A549 (cell line): ENCODE measurements around the gene HCN4. TPM values are rescaled to one million over a fixed set of nuclear protein-coding genes. Genes with fewer than 3 reads are reported as not detected.

Source experiments
- ATAC-seq, 2 experiments: fragments of 200-7000 bp in 1 of 2; fragments of >200 bp in 1 of 2; cut with Nextera tagmentation in 1 of 2; cut with Tn5 transposase in 1 of 2; 3 replicates each; pipeline versions ENCODE4 v1.8.0 to v1.9.1; 2018 to 2020; ENCODE audit warnings: mild to moderate bottlenecking in 1 of 2, moderate library complexity in 1 of 2
- CTCF ChIA-PET: fragments of 300-600 bp; sonication (Branson Sonifier 250); formaldehyde crosslinking; extraction: SDS; loops from one replicate; lab custom pipeline; 2021; ENCODE audit warnings: antibody characterized with exemption, inconsistent platforms; lab: Yijun Ruan, JAX
- POLR2A ChIA-PET: fragments of 350-600 bp; formaldehyde crosslinking; extraction: SDS; loops from one replicate; lab custom pipeline; 2021; ENCODE audit warnings: antibody characterized with exemption, inconsistent platforms; lab: Yijun Ruan, JAX
- DNase-seq, 2 experiments: peaks; one replicate each; pipeline versions ENCODE4 v3.0.0 to v3.0.0-alpha.2; 2011 to 2016; ENCODE audit warnings: low read depth in 1 of 2, low spot score in 1 of 2
- FAIRE-seq: peaks from 2 replicates; lab custom pipeline; 2011; peaks lifted over from hg19 to GRCh38; lab: Jason Lieb, UNC
- H3K27ac ChIP-seq, 2 experiments: fragments of >200 bp; sonication (Bioruptor Twin); formaldehyde crosslinking; 3 replicates each; pipeline ENCODE4 v1.5.1; 2016 to 2017
- H3K4me1 ChIP-seq: fragments of >200 bp; sonication (Bioruptor Twin); formaldehyde crosslinking; 3 replicates; pipeline ENCODE4 v1.6.1; 2016
- H3K4me2 ChIP-seq: fragments of >200 bp; sonication (Bioruptor Twin); formaldehyde crosslinking; 3 replicates; pipeline ENCODE4 v1.6.1; 2016
- H3K4me3 ChIP-seq: fragments of >200 bp; sonication (Bioruptor Twin); formaldehyde crosslinking; 3 replicates; pipeline ENCODE4 v1.5.1; 2016
- H3K9me3 ChIP-seq: fragments of >200 bp; sonication (Bioruptor Twin); formaldehyde crosslinking; 3 replicates; pipeline ENCODE4 v1.6.1; 2016
- BCL3 ChIP-seq: fragments of >200 bp; sonication (Bioruptor Twin); formaldehyde crosslinking; IDR thresholded peaks from 3 replicates; pipeline ENCODE4 v1.6.1; 2016
- CEBPB ChIP-seq, 2 experiments: fragments of >200 bp in 1 of 2; sonication (Bioruptor Twin) in 1 of 2; formaldehyde crosslinking in 1 of 2; IDR thresholded peaks; 2 replicates each; pipeline ENCODE4 v1.6.1; 2012 to 2016
- CHD4 ChIP-seq: fragments of 200-600 bp; sonication (generic); IDR thresholded peaks from 2 replicates; pipeline ENCODE4 v1.6.1; 2016; ENCODE audit warnings: antibody characterized with exemption, mild to moderate bottlenecking, borderline replicate concordance
- E2F6 ChIP-seq: IDR thresholded peaks from 2 replicates; pipeline ENCODE4 v1.6.1; 2012; ENCODE audit warnings: low read depth, borderline replicate concordance
- EHF ChIP-seq: fragments of 250-450 bp; sonication (Bioruptor Pico); IDR thresholded peaks from 2 replicates; pipeline ENCODE4 v1.5.0; 2020; ENCODE audit warnings: mild to moderate bottlenecking
- EP300 ChIP-seq, 2 experiments: fragments of >200 bp; sonication (Bioruptor Twin); formaldehyde crosslinking; IDR thresholded peaks; 2 replicates in 1 of 2; 3 replicates in 1 of 2; pipeline ENCODE4 v1.6.1; 2016 to 2017
- FOSL2 ChIP-seq, 2 experiments: fragments of 450-650 bp in 1 of 2; fragments of >200 bp in 1 of 2; sonication (Bioruptor Twin) in 1 of 2; formaldehyde crosslinking; IDR thresholded peaks; 2 replicates each; pipeline versions ENCODE4 v1.5.0 to v1.6.1; 2016 to 2020; ENCODE audit warnings: mild to moderate bottlenecking in 1 of 2, moderate library complexity in 1 of 2
- FOXS1 ChIP-seq: fragments of 250-450 bp; sonication (Bioruptor Pico); IDR thresholded peaks from 2 replicates; pipeline ENCODE4 v1.5.0; 2020; ENCODE audit warnings: mild to moderate bottlenecking, moderate library complexity
- GATA3 ChIP-seq: IDR thresholded peaks from 2 replicates; pipeline ENCODE4 v1.6.1; 2012; ENCODE audit warnings: borderline replicate concordance
- HEYL ChIP-seq: fragments of 250-450 bp; sonication (Bioruptor Pico); IDR thresholded peaks from 2 replicates; pipeline ENCODE4 v1.8.0; 2021; ENCODE audit warnings: mild to moderate bottlenecking, moderate library complexity
- HOXA7 ChIP-seq: fragments of 250-450 bp; sonication (Bioruptor Pico); IDR thresholded peaks from 2 replicates; pipeline ENCODE4 v1.5.0; 2020; ENCODE audit warnings: mild to moderate bottlenecking, moderate library complexity
- MAX ChIP-seq: IDR thresholded peaks from 2 replicates; pipeline ENCODE4 v1.6.1; 2012
- MAZ ChIP-seq: fragments of 150-350 bp; IDR thresholded peaks from 2 replicates; pipeline ENCODE4 v1.6.1; 2014; ENCODE audit warnings: antibody characterized with exemption, low read depth, low read length, borderline replicate concordance
- NPAS2 ChIP-seq: fragments of 250-450 bp; sonication (Bioruptor Pico); IDR thresholded peaks from 2 replicates; pipeline ENCODE4 v1.8.0; 2022; ENCODE audit warnings: mild to moderate bottlenecking, moderate library complexity, borderline replicate concordance
- NR3C1 ChIP-seq: fragments of >200 bp; sonication (Bioruptor Twin); formaldehyde crosslinking; IDR thresholded peaks from 3 replicates; pipeline ENCODE4 v1.6.1; 2017
- POLR2A ChIP-seq: IDR thresholded peaks from 2 replicates; pipeline ENCODE4 v1.6.1; 2012; ENCODE audit warnings: mild to moderate bottlenecking, low read length
- RAD21 ChIP-seq, 2 experiments: fragments of >200 bp in 1 of 2; sonication (Bioruptor Twin) in 1 of 2; formaldehyde crosslinking in 1 of 2; IDR thresholded peaks in 1 of 2; conservative IDR thresholded peaks in 1 of 2; 2 replicates in 1 of 2; 3 replicates in 1 of 2; pipeline ENCODE4 v1.6.1; 2012 to 2018; ENCODE audit warnings: inconsistent platforms in 1 of 2
- TFCP2L1 ChIP-seq: fragments of 250-450 bp; sonication (Bioruptor Pico); IDR thresholded peaks from 2 replicates; pipeline ENCODE4 v1.5.0; 2021; ENCODE audit warnings: mild to moderate bottlenecking
- WGBS: methylation state at CpG from one replicate; pipeline ENCODE4 v1.1.6; 2017; ENCODE audit errors: missing lambda C conversion rate; 5-methylcytosine and 5-hydroxymethylcytosine counted together
- polyA plus RNA-seq, 4 experiments: library from polyadenylated mRNA; depleted of rRNA in 3 of 4; stranded (reverse); fragments of >200 nt; fragmentation: RNase III in 1 of 4; extraction: RNeasy Plus Mini Kit Qiagen cat#74134 plus additional on column Dnase treatment in 1 of 4; gene quantifications; 2 replicates in 3 of 4; 3 replicates in 1 of 4; pipeline ENCODE4 v1.2.3, GENCODE V29; 2011 to 2017

The HCN4 gene
- polyA plus RNA-seq, 2 of the 4 experiments (the other 2 are of a cell fraction), result 0.03 to 0.09 TPM

DNA sequence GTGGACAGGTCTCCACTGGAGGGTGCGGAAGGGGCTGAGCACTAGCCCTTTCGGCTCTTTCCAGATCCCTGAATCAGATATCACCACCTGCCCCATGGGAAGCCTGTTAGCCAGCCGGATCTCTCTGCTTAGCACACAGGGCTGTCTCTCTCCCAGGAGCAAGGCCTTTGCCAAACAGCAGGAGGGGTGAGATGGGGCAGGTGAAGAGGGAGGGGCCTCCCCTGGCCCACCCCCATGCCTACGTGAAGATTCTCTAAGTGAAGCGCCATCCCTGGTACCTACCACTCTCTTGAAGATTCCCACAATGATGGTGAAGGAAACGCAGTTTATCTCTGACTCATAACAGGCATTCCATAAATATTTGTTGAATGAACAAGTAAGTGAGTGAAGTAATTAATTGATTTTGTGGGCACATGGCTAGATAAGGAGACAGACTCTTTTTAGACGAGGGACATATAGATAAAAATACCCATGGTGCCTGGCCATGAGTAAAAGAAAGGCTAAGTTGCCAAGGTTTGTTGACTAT lies 19.6 kb upstream of the HCN4 start:
- ATAC-seq (peak; percentile 56 to 77), DNase-seq (peak; percentile 72 to 75), FAIRE-seq (peak; percentile 82)
- POLR2A ChIA-PET, result no interaction called here
- CTCF ChIA-PET, result interaction anchor here (0.6 kb wide), 1 partner anchor 127 kb away, joined by 6 read pairs; no protein-coding TSS in a partner anchor
- peak overlapping the region in 1 of 2 experiments; percentile 47; a peak in 3 of 6 replicates for H3K27ac ChIP-seq
- no peaks in the 10 kb centered on the region for H3K9me3 ChIP-seq
- H3K4me1 ChIP-seq, result peaks cover 31% of the 10 kb centered on the region
- H3K4me3 ChIP-seq, result no peak overlapping the region
- WGBS, result 31% methylated on average over 7 of the region's 7 CpGs
- TF ChIP-seq NPAS2 (CRISPR knock-in tag), result no peak
- TF ChIP-seq FOXS1 (CRISPR knock-in tag), result no peak
- no peak for TF ChIP-seq TFCP2L1 (CRISPR knock-in tag)
- no peak for TF ChIP-seq MAZ
- TF ChIP-seq GATA3, result peak; percentile 59; the same call in 1 of the 2 replicates
- TF ChIP-seq HOXA7, result no peak
- no peak for TF ChIP-seq NR3C1
- TF ChIP-seq CEBPB (IDR thresholded peaks at IDR 0.05), result peak in 1 of 2 experiments; percentile 36; a peak in 1 of 4 replicates
- peak; percentile 67 for TF ChIP-seq FOSL2 (IDR thresholded peaks at IDR 0.05)
- peak; percentile 86 for TF ChIP-seq FOSL2 (CRISPR knock-in tag; IDR thresholded peaks at IDR 0.05)
- TF ChIP-seq EHF (CRISPR knock-in tag), result no peak
- TF ChIP-seq CHD4, result no peak
- TF ChIP-seq MAX, result peak; percentile 89
- peak; percentile 35; the same call in 1 of the 2 replicates for TF ChIP-seq E2F6
- no peak for TF ChIP-seq HEYL (CRISPR knock-in tag)
- no peak for TF ChIP-seq BCL3
- H3K4me2 ChIP-seq, result peak overlapping the region; percentile 38

DNA sequence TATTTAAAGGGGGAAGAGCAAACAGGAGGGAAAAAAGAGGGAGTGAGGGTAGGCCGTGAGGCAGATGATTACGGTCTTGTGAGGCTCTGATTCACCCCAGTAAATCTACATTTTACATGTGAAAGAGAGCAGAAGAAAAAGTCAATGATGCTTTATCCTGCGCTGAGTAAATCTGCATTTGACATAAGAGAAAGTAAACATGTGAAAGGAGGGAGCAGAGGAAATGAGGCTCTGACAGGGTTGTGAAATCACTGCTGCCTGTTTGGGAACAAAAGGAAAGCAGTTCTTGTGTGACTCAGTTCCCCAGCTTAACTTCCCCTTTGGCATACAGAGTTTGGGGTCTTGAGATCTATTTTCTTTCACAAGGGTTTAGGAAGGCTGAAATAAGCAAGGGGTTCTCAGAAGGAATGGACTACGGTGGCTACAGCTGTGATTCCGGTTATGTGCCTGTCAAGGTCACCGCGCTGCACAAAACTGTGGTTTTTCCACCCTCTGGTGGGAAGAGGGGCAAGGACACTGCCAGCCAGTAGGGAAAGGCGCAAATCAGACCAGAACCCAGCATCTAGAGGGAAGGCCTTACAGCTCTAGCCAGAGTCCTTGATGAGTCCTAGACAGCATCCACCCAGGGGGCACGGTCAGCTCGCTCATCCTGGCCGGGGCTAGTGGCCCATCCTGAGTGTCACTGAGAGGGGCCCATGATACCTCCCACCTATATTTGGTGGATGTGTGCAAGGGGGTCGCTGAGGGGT lies 18.9 kb upstream of the HCN4 start:
- 81% methylated on average over 12 of the region's 12 CpGs for WGBS
- H3K4me1 ChIP-seq, result peaks cover 31% of the 10 kb centered on the region
- TF ChIP-seq TFCP2L1 (CRISPR knock-in tag) (no peak), NR3C1 (no peak), FOSL2 (IDR thresholded peaks at IDR 0.05) (no peak), FOSL2 (CRISPR knock-in tag; IDR thresholded peaks at IDR 0.05) (no peak), FOXS1 (CRISPR knock-in tag) (no peak), MAZ (no peak), EP300 (IDR thresholded peaks at IDR 0.05) (no peak), POLR2A (no peak), RAD21 (conservative IDR thresholded peaks at IDR 0.05 in 1 of 2, IDR thresholded peaks at IDR 0.05 in 1 of 2) (no peak), MAX (no peak)
- H3K4me2 ChIP-seq, result peak overlapping the region; percentile 38
- CTCF ChIA-PET, result interaction anchor here (0.6 to 1.4 kb wide), 2 partner anchors 14 to 128 kb away, joined by 3 to 6 read pairs; no protein-coding TSS in a partner anchor
- no peaks in the 10 kb centered on the region for H3K9me3 ChIP-seq
- H3K27ac ChIP-seq, result peak overlapping the region in 1 of 2 experiments; percentile 47; a peak in 3 of 6 replicates
- ATAC-seq, result peak; percentile 25 to 56; a peak in 4 of 6 replicates
- H3K4me3 ChIP-seq, result no peak overlapping the region
- FAIRE-seq, result peak; percentile 73
- DNase-seq, result no peak
- POLR2A ChIA-PET, result no interaction called here
